NB4 (cell line): ENCODE measurements around the gene SEMA4B.

Source experiments
- CTCF ChIP-seq: IDR thresholded peaks from one replicate; pipeline ENCODE4 v1.5.1; 2012; ENCODE audit warnings: low read depth, low read length
- MYC ChIP-seq: IDR thresholded peaks from 2 replicates; pipeline ENCODE4 v1.6.1; 2011; ENCODE audit warnings: low read depth, low read length

GRCh38 chr15:90200534-90201129, 498 bp upstream of the SEMA4B start:
- no peak for TF ChIP-seq CTCF
- no peak for TF ChIP-seq MYC
